ENCODE measurements around the gene PLTP.
A peak's percentile ranks its signal among the peaks of the same experiment; 100 is the strongest.

The PLTP gene

GRCh38 chr20:45919542-45920399 is 7.8 kb upstream of the PLTP start:
- peaks cover 3% of the 10 kb centered on the region for H3K4me1 ChIP-seq (ENCODE audit: control insufficient read depth, insufficient read depth, low read length)
- no peaks in the 10 kb centered on the region for H3K36me3 ChIP-seq (ENCODE audit: control insufficient read depth, insufficient read depth, low read length)
- no peaks in the 10 kb centered on the region for H3K27me3 ChIP-seq (ENCODE audit: control insufficient read depth, insufficient read depth, low read length, poor library complexity, severe bottlenecking)
- no peaks in the 10 kb centered on the region for H3K9me3 ChIP-seq (ENCODE audit: control insufficient read depth, low read length)
- no peak overlapping the region for H3K4me3 ChIP-seq (ENCODE audit: insufficient read depth, low read depth, low read length)
- no peak overlapping the region for H3K27ac ChIP-seq (ENCODE audit: insufficient read depth, low read depth, low read length, poor library complexity, severe bottlenecking)
- 72 to 77% methylated on average over 10 to 11 of the region's 11 CpGs for WGBS, 2 experiments

- Histone ChIP-seq H3K9me3 (ENCODE audit: control insufficient read depth, low read length) (no peaks in the 10 kb centered on the region), H3K4me3 (ENCODE audit: insufficient read depth, low read depth, low read length) (no peak overlapping the region), H3K27ac (ENCODE audit: insufficient read depth, low read depth, low read length, poor library complexity, severe bottlenecking) (no peak overlapping the region), H3K36me3 (ENCODE audit: control insufficient read depth, insufficient read depth, low read length) (no peaks in the 10 kb centered on the region), H3K27me3 (ENCODE audit: control insufficient read depth, insufficient read depth, low read length, poor library complexity, severe bottlenecking) (no peaks in the 10 kb centered on the region), H3K4me1 (ENCODE audit: control insufficient read depth, insufficient read depth, low read length) (peaks cover 3% of the 10 kb centered on the region)
- 94 to 96% methylated on average over 12 of the region's 12 CpGs for WGBS, 2 experiments
Observed at GRCh38 chr20:45918779-45919537, 7.0 kb upstream of the PLTP start.

GRCh38 chr20:45918182-45918737 is 6.3 kb upstream of the PLTP start:
- H3K4me3 ChIP-seq (ENCODE audit: insufficient read depth, low read depth, low read length), result no peak overlapping the region
- H3K9me3 ChIP-seq (ENCODE audit: control insufficient read depth, low read length), result no peaks in the 10 kb centered on the region
- no peak overlapping the region for H3K27ac ChIP-seq (ENCODE audit: insufficient read depth, low read depth, low read length, poor library complexity, severe bottlenecking)
- no peaks in the 10 kb centered on the region for H3K36me3 ChIP-seq (ENCODE audit: control insufficient read depth, insufficient read depth, low read length)
- peaks cover 3% of the 10 kb centered on the region for H3K4me1 ChIP-seq (ENCODE audit: control insufficient read depth, insufficient read depth, low read length)
- WGBS, 2 experiments, result 91 to 93% methylated on average over 5 of the region's 5 CpGs
- H3K27me3 ChIP-seq (ENCODE audit: control insufficient read depth, insufficient read depth, low read length, poor library complexity, severe bottlenecking), result no peaks in the 10 kb centered on the region

DNA sequence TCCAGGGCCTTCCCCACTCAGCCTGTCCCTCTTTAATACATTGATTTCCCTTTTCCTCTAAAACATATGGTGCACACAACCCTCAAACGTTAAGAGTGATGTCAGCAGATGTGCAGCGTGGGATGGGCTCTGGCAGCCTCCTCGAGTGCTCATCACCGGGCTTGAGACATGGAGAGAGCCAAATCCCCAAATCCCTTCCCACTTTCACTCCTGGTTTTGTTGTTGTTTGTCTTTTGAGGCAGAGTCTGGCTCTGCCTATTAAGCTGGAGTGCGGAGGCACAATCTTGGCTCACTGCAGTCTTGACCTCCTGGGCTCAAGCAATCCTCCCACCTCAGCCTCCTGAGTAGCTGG is 5.8 kb upstream of the PLTP start:
- Histone ChIP-seq H3K9me3 (ENCODE audit: control insufficient read depth, low read length) (no peaks in the 10 kb centered on the region), H3K27ac (ENCODE audit: insufficient read depth, low read depth, low read length, poor library complexity, severe bottlenecking) (no peak overlapping the region), H3K36me3 (ENCODE audit: control insufficient read depth, insufficient read depth, low read length) (no peaks in the 10 kb centered on the region), H3K4me3 (ENCODE audit: insufficient read depth, low read depth, low read length) (no peak overlapping the region), H3K4me1 (ENCODE audit: control insufficient read depth, insufficient read depth, low read length) (peaks cover 3% of the 10 kb centered on the region), H3K27me3 (ENCODE audit: control insufficient read depth, insufficient read depth, low read length, poor library complexity, severe bottlenecking) (no peaks in the 10 kb centered on the region)
- 89 to 90% methylated on average over 5 of the region's 5 CpGs for WGBS, 2 experiments

DNA sequence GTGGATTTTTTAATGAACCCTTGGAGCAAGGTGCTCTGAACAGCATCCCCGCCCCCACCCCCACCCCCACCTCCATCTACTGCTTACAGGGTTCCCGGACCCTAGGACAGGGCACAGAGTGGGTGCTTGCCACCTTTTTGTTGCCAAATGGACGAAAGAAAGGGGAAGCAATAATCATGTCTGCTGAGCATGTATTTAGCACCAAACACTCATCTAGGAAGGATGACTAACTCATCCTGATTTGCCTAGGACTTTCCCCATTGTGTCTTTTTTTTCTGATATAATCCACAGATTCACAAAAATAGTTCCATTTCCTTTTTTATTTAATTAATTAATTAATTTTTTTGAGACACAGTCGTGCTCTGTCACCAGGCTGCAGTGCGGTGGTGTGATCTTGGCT is 1.2 kb upstream of the PLTP start:
- peaks cover 9% of the 10 kb centered on the region for H3K36me3 ChIP-seq (ENCODE audit: control insufficient read depth, insufficient read depth, low read length)
- H3K4me3 ChIP-seq (ENCODE audit: insufficient read depth, low read depth, low read length), result no peak overlapping the region
- H3K27me3 ChIP-seq (ENCODE audit: control insufficient read depth, insufficient read depth, low read length, poor library complexity, severe bottlenecking), result no peaks in the 10 kb centered on the region
- WGBS, 2 experiments, result 86 to 91% methylated on average over 4 to 5 of the region's 5 CpGs
- peaks cover 13% of the 10 kb centered on the region for H3K4me1 ChIP-seq (ENCODE audit: control insufficient read depth, insufficient read depth, low read length)
- no peaks in the 10 kb centered on the region for H3K9me3 ChIP-seq (ENCODE audit: control insufficient read depth, low read length)
- H3K27ac ChIP-seq (ENCODE audit: insufficient read depth, low read depth, low read length, poor library complexity, severe bottlenecking), result no peak overlapping the region

- Histone ChIP-seq H3K36me3 (ENCODE audit: control insufficient read depth, insufficient read depth, low read length) (peaks cover 16% of the 10 kb centered on the region), H3K4me3 (ENCODE audit: insufficient read depth, low read depth, low read length) (peak overlapping the region; percentile 69), H3K27me3 (ENCODE audit: control insufficient read depth, insufficient read depth, low read length, poor library complexity, severe bottlenecking) (no peaks in the 10 kb centered on the region), H3K27ac (ENCODE audit: insufficient read depth, low read depth, low read length, poor library complexity, severe bottlenecking) (no peak overlapping the region), H3K9me3 (ENCODE audit: control insufficient read depth, low read length) (no peaks in the 10 kb centered on the region), H3K4me1 (ENCODE audit: control insufficient read depth, insufficient read depth, low read length) (peaks cover 13% of the 10 kb centered on the region)
- WGBS, 2 experiments, result 39 to 41% methylated on average over 4 of the region's 4 CpGs
Observed at GRCh38 chr20:45912344-45912682, 358 bp upstream of the PLTP start.

DNA sequence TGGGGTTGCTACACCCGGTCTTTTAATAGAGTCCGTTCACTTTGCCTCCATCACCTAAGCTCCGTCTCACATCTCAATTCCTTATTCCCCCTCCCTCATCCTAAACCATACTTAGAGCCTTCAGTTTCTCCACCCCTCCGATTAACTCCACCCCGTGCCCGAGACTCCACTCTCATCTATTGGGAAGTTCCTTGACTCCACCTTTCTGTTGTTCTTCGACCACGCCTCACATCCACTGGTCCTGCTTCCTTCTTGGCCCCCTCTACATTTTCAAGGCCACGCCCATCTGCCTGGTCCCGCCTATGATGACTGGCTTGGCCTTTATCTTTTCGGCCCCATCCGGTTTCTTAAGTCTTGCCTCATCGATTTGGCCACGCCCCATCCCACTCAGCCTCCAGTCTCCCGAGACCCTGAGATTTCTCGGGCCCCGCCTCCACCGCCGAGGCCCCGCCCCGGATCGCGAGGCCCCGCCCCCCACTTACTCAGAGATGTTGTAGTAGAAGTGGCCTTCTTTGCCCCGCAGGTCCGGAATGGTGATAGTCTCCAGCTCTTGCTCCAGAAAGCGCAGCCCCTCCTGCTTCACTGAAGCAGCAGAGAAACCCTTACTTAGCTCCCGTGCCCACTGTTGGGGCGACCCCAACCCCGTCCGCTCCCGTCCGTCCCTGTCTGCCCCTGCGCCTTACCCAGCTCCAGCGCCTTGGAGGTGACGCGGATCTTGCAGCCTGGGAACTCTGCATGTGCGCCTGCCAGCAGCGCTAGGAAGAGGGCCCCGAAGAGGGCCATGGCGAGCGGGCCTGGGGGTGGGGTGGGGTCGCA is 1.1 kb downstream of the PLTP start:
- WGBS, 2 experiments, result 2 to 3% methylated on average over 43 of the region's 43 CpGs
- Histone ChIP-seq H3K4me3 (ENCODE audit: insufficient read depth, low read depth, low read length) (peak overlapping the region; percentile 69), H3K9me3 (ENCODE audit: control insufficient read depth, low read length) (no peaks in the 10 kb centered on the region), H3K27ac (ENCODE audit: insufficient read depth, low read depth, low read length, poor library complexity, severe bottlenecking) (peak overlapping the region; percentile 96), H3K27me3 (ENCODE audit: control insufficient read depth, insufficient read depth, low read length, poor library complexity, severe bottlenecking) (no peaks in the 10 kb centered on the region), H3K36me3 (ENCODE audit: control insufficient read depth, insufficient read depth, low read length) (peaks cover 23% of the 10 kb centered on the region), H3K4me1 (ENCODE audit: control insufficient read depth, insufficient read depth, low read length) (peaks cover 13% of the 10 kb centered on the region)

GRCh38 chr20:45909817-45910669 is 1.9 kb downstream of the PLTP start:
- Histone ChIP-seq H3K36me3 (ENCODE audit: control insufficient read depth, insufficient read depth, low read length) (peaks cover 31% of the 10 kb centered on the region), H3K27ac (ENCODE audit: insufficient read depth, low read depth, low read length, poor library complexity, severe bottlenecking) (no peak overlapping the region), H3K4me3 (ENCODE audit: insufficient read depth, low read depth, low read length) (peak overlapping the region; percentile 69), H3K4me1 (ENCODE audit: control insufficient read depth, insufficient read depth, low read length) (peaks cover 13% of the 10 kb centered on the region), H3K27me3 (ENCODE audit: control insufficient read depth, insufficient read depth, low read length, poor library complexity, severe bottlenecking) (no peaks in the 10 kb centered on the region), H3K9me3 (ENCODE audit: control insufficient read depth, low read length) (no peaks in the 10 kb centered on the region)
- 88% methylated on average over 21 to 22 of the region's 22 CpGs for WGBS, 2 experiments

- Histone ChIP-seq H3K4me3 (ENCODE audit: insufficient read depth, low read depth, low read length) (no peak overlapping the region), H3K9me3 (ENCODE audit: control insufficient read depth, low read length) (no peaks in the 10 kb centered on the region), H3K36me3 (ENCODE audit: control insufficient read depth, insufficient read depth, low read length) (peaks cover 38% of the 10 kb centered on the region), H3K4me1 (ENCODE audit: control insufficient read depth, insufficient read depth, low read length) (peaks cover 13% of the 10 kb centered on the region), H3K27ac (ENCODE audit: insufficient read depth, low read depth, low read length, poor library complexity, severe bottlenecking) (no peak overlapping the region), H3K27me3 (ENCODE audit: control insufficient read depth, insufficient read depth, low read length, poor library complexity, severe bottlenecking) (no peaks in the 10 kb centered on the region)
- WGBS, 2 experiments, result 93 to 96% methylated on average over 12 of the region's 12 CpGs
Observed at GRCh38 chr20:45909336-45909808, 2.6 kb downstream of the PLTP start.

Data from ectodermal cell (in vitro differentiated cells).